ENCODE measurements around the gene ALK. TPM values are rescaled to one million over a fixed set of nuclear protein-coding genes. Genes with fewer than 3 reads are reported as not detected.

Gene ALK
- polyA plus RNA-seq, 12 donors, result 0.03 to 1.6 (median 0.12) TPM; not detected in 1

- DNase-seq, result no peak
These were observed 426.3 kb downstream of the ALK start for GRCh38 chr2:29495068-29495467.

DNA sequence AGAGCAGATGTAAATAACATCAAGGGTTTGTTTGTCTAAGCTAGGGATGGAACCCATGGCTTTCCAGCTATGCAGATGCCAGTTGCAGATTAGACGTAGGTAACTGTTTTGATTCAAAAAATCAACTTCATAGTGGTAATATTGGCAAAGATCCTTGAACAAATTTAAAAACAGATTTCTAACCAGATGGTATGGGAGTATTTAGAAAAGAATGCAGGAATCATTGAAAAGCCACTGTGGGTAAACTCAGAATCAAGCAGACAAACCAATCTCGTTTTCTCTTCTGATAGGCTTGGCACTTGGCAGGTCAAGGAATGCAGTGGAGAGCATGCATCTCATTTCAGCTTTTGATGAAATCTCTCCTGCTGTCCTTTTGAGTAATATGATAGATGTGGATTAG lies 428.7 kb downstream of the ALK start:
- DNase-seq, result no peak

DNA sequence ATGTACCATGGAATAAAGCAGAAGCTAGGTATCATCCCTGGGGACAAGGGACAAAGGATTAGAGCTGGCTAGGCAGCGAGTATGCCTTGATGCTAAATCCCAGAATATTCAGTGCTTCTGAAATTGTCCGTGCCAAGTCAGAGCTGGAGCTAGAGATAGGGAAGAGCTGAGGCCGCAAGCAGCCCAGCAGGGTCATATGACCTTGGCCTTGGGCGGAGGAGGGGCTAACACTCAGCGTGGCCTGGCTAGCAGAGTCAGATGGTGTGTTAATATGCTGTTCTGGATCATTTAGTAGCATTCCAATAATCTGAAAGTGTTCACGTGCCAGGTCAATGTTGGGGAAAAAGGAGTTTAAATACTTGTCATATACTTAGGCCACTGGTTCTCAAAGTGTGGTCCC lies 431.3 kb downstream of the ALK start:
- DNase-seq, result no peak

DNA sequence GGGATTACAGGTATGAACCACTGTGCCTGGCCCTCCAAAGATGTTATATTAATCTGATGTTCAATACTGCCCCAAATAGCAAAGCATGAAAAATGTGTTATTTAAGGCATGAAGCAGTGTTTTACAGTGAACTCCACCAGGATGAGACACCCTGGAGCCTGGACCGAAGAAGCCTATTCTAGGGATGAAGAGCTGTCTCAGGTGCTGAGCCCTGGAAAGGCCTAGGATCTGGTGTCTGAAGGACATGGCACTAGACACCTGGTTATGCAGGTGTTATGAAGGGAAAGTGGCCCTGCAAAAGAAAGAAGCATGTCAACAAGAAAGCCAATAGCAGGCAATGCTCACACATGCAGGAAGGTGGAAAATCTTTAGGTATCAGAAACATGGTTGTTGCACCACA lies 431.8 kb downstream of the ALK start:
- DNase-seq, result no peak

- DNase-seq, result no peak
These were observed 433.3 kb downstream of the ALK start for GRCh38 chr2:29487967-29488555.

- no peak for DNase-seq
These were observed 435.8 kb downstream of the ALK start for GRCh38 chr2:29485631-29486030.

DNA sequence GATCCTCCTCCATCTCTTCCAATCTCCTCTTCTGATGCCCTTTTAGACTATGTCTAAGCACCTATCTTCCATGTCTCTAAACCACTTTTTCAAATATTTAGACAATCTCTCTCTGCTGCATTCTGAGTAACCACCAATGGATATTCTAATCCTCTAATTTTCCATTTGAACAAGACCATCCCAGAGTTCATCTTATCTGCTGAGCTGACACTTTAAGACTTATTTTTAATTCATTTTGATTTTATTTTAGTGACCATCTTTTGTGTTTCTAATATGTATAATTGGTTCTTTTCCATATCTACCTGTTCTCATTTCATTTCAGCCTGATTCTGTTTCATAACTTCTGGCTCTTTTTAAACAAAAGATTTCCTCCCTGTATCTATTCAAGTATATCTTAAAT lies 436.3 kb downstream of the ALK start:
- no peak for DNase-seq

GRCh38 chr2:29482867-29483266 lies 438.5 kb downstream of the ALK start:
- no peak for DNase-seq

- DNase-seq, result no peak
These were observed 439.0 kb downstream of the ALK start for GRCh38 chr2:29482348-29482747.

- no peak for DNase-seq
These were observed 440.1 kb downstream of the ALK start for GRCh38 chr2:29481313-29481712.

- peak; percentile 3 for DNase-seq
These were observed 441.0 kb downstream of the ALK start for GRCh38 chr2:29480426-29480825.

- no peak for DNase-seq
These were observed 442.0 kb downstream of the ALK start for GRCh38 chr2:29479401-29479800.

- DNase-seq, result no peak
These were observed 442.7 kb downstream of the ALK start for GRCh38 chr2:29478641-29479040.

DNA sequence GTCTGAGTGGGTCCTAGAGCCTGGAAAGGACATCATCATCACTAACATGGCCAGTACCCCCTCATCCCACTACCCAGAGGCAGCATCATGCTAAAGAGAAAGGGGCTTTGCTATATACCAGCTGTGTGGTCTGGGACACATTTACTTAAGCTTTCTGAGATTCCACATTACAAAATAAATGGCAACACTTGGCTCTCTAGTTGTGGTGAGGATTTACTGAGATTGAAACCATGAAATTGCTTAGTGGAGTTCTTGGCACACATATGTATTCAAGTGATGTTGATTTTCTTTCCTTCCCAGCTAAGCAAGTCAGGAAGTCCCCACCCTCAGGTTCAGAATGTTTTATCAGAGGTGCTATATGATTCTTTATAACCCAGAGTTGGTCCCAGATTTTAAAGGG lies 444.2 kb downstream of the ALK start:
- DNase-seq, result no peak

- DNase-seq, result no peak
These were observed 445.9 kb downstream of the ALK start for GRCh38 chr2:29475499-29475898.

DNA sequence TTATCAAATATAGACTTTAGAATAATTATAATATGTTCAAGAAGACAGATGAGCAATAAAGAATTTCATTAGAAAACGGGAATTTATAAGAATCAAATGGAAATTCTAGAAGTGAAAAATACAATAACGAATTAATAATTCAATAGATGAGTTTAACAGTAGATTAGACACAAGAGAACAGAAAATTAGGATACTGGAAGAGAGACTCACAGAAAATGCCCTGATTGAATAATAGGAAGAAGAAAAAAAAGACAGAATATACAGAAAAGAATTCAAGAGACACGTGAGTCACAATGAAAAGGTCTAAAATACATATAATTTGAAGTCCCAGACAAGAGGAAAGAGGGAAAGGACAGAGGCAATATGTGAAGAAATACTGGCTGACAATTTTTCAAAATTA lies 451.4 kb downstream of the ALK start:
- no peak for DNase-seq

DNA sequence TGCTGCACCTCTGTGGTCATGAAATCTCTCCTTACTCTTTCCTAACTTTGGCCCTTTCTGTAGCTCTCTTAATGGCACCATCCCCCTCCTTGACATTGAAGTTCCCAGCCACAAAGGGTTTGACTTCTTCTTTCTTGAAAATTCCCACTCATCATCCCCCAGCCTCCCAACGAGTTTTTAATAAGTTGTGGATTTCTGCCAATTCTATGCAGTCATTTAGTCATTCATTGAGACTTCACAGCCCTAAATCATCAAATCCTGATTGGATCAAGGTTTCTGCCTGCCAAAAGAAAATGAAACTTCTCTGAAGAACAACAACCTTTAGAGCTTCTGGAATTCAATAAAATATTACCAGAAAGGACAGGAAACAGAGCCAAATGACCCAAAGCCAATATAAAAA lies 451.9 kb downstream of the ALK start:
- no peak for DNase-seq

DNA sequence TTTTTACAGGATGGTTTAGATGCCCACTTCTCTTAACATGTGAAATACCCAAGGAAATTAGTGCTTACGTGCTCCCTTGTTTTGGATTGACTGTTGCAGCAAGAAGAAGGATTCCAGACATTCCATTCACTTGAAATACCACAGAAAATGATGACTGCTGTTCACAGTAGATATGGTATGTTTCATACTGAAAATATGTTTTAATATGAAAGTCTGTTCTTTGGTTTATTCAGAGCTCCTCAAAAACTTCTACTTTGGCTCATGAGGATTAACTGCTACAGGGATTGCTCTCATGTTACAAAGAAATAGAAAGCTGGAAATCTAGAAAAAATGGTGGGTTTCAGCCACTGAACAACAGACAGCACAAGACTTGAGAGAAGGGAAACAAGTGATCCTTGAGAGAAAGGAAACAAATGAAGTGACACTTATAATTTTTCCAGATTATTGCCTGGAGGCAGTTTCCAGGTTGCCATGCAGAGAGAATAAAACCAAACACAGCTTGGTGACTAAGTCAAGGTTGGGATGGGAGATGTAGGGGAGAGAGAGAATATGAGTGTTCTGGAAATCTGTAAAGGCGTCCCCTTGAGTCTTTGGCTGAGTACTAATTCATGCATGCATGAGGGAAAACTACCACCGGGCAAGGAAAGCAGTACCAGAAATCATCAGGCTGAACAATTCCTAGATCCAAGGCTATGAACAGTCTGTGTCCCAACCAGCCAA lies 458.0 kb downstream of the ALK start:
- no peak for DNase-seq

- DNase-seq, result no peak
These were observed 459.1 kb downstream of the ALK start for GRCh38 chr2:29462293-29462692.

GRCh38 chr2:29460190-29460589 lies 461.2 kb downstream of the ALK start:
- DNase-seq, result no peak

GRCh38 chr2:29459445-29460179 lies 461.8 kb downstream of the ALK start:
- no peak for DNase-seq

GRCh38 chr2:29456429-29456828 lies 465.0 kb downstream of the ALK start:
- no peak for DNase-seq

DNA sequence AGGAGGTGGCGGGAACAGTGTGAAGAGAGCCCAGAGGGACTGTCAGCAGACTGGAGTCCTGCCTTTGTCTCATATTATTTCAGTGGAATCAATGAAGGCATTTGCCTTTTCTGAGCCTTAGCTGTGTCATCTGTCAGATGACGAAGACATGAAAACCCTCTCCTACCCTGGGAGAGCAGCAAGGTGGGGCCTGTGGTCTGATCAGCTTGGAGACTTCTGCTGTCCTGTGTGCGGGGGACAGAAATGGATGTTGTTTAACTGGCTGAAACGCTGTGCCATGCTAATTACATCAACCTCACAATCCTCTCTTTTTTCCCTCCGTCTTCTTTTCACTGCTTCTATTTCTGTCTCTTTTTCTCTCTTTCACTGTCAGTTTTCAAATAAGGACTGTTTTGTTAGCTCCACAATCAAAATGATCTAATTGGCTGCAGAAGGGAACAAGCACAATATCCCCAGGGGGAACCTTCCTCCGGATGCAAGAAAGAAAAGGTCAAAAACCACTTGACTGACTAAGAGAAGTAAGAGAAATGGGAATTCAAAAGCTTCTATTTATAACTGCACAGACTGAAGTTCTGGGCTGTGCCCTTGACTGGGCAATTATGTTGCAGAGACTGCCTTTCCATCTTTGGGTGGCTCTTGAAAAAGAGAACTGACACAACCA lies 466.1 kb downstream of the ALK start:
- DNase-seq, result no peak
